GM21825 (cell line): ENCODE measurements around the gene GRM5.

Source experiments
- ATAC-seq: cut with Tn5 transposase; IDR thresholded peaks from one replicate; pipeline ENCODE4 v1.9.1; 2021; ENCODE audit warnings: mild to moderate bottlenecking, moderate library complexity; ENCODE audit not compliant: unreplicated experiment

The GRM5 gene

DNA sequence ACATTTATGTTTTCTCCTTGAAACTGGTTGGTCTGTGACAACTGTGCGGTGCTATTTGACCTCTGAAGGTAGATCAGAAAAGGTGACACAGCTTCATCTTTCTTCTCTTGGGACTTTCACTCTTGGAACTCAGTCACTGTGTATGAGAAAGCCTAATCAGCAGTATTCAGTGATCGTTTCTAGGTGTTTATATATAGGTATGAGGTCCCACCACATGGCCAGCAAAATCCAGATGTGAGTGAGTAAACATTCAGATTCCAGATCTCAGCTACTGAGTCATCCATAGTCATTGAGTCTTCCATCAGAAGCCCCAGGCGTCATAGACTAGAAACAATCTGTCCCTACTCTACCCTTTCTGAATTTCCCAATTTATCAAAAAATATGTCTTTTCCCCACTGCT is 610.9 kb downstream of the GRM5 start:
- ATAC-seq: no peak
